Sigmoid colon (tissue), 4 donors: Measurements from ENCODE around the gene MAP3K8.

Experiments used
- EP300 ChIP-seq, 4 donors: sonication (generic); formaldehyde crosslinking; IDR thresholded peaks; one replicate each; pipeline ENCODE4 v1.6.1; 2017; ENCODE audit warnings: antibody characterized with exemption in 4 of 4
- POLR2AphosphoS5 ChIP-seq, 4 donors: sonication (generic); formaldehyde crosslinking; IDR thresholded peaks; one replicate each; pipeline ENCODE4 v1.6.1; 2017; ENCODE audit warnings: antibody characterized with exemption in 4 of 4
- TF ChIP-seq, protein P1 (sequence below), 4 experiments: fragments of 450-650 bp in 3 of 4; fragments of 200-600 bp in 1 of 4; IDR thresholded peaks; one replicate each; pipeline ENCODE4 v1.5.1; 2016 to 2019; ENCODE audit warnings: antibody characterized with exemption in 4 of 4, mild to moderate bottlenecking in 3 of 4, moderate library complexity in 2 of 4

DNA sequence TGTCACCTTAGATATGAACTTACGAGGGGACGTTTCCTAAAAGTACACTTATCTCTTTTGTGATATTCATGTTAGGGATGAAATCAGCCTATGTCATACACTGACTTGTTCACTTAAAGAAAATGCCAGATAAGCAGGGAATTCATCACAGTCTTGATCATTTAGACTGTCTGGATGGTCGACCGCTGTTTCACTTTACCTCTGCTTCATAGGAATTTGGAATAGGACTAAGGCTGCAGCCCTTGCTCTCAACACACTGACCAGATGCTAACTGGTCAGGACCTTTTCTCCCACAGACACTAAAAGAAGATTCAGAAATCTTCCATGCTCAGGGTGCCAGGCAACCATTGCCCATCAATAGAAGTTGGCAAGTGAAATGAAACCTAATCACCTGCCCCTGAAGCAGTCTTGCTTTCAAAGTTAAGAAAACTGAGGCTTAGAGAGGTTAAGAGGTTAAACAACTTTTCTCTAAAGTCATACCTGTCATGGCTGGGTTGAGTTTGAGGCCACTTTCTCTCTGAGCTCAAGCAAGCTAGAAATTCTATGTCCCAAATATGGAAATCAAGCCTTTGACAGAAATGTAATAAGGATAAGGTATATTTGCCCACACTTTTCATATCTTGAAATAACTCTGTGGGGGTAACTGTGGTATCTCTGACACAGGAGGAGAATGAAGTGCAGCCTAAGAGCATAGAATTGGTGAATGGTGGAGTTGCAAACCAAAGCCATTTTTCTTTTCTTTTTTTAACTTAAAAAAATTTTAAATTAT is 77.1 kb downstream of the MAP3K8 start:
- TF ChIP-seq, protein P1, sequence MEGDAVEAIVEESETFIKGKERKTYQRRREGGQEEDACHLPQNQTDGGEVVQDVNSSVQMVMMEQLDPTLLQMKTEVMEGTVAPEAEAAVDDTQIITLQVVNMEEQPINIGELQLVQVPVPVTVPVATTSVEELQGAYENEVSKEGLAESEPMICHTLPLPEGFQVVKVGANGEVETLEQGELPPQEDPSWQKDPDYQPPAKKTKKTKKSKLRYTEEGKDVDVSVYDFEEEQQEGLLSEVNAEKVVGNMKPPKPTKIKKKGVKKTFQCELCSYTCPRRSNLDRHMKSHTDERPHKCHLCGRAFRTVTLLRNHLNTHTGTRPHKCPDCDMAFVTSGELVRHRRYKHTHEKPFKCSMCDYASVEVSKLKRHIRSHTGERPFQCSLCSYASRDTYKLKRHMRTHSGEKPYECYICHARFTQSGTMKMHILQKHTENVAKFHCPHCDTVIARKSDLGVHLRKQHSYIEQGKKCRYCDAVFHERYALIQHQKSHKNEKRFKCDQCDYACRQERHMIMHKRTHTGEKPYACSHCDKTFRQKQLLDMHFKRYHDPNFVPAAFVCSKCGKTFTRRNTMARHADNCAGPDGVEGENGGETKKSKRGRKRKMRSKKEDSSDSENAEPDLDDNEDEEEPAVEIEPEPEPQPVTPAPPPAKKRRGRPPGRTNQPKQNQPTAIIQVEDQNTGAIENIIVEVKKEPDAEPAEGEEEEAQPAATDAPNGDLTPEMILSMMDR (IDR thresholded peaks at IDR 0.05): no peak
- no peak for TF ChIP-seq EP300 (IDR thresholded peaks at IDR 0.05)
- TF ChIP-seq POLR2AphosphoS5 (IDR thresholded peaks at IDR 0.05): no peak
